GM19099 (cell line): Measurements from ENCODE around the gene FBXW8.

Source experiments
- POLR2A ChIP-seq: IDR thresholded peaks from 3 replicates; pipeline ENCODE4 v1.6.1; 2011; ENCODE audit warnings: low read depth; ENCODE audit not compliant: insufficient read length; ENCODE audit errors: extremely low read depth

Gene FBXW8

DNA sequence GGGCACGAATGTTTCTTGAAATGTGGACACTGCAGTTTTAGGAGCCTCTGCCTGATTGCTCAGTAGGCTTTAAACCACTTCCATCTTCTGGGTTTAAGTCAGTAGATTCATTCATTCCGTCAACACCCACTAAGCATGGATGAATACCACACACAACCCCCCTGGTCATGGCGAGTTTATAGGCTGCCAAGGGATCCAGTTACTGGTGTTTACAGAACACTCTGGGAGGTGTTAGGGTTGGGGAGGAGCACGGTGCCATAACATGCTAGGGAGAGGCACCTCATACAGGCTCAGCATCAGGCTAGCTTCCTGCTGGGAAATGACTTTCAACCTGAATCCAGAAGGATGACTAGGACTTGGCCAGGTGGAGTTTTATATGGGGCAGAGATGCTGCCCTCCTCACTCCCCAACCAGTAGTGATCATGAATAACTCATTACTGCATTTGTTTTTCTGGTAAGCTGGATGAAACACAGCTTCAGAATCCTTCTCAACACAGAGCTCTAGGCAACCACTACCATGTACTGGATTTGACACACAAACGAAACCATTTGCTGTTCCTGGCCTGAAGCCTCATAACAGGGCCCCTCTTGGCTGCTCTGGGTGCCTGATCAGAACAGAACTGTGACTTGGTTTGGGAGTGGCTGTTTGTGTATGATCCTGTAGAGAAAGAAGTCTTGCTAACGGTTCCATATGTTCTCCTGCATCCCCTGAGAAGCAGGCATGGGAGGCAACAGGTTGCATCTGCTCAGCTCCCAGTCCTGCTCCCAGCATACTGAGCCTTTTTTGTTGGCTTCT, 47.9 kb downstream of the FBXW8 start:
- TF ChIP-seq POLR2A, result no peak

DNA sequence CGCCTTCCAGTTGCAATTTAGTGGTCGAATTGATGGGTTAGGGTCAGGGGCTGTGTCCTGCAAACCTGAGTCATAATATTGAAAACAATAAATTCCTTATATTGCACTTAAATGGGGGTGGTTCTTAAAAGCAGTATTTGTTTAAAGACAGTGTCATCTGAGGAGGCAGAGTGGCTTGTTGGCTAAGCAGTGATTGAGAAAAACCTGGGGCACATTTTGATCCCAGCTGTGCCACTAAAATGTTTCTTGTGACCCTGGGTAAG, 48.4 kb downstream of the FBXW8 start:
- no peak for TF ChIP-seq POLR2A

DNA sequence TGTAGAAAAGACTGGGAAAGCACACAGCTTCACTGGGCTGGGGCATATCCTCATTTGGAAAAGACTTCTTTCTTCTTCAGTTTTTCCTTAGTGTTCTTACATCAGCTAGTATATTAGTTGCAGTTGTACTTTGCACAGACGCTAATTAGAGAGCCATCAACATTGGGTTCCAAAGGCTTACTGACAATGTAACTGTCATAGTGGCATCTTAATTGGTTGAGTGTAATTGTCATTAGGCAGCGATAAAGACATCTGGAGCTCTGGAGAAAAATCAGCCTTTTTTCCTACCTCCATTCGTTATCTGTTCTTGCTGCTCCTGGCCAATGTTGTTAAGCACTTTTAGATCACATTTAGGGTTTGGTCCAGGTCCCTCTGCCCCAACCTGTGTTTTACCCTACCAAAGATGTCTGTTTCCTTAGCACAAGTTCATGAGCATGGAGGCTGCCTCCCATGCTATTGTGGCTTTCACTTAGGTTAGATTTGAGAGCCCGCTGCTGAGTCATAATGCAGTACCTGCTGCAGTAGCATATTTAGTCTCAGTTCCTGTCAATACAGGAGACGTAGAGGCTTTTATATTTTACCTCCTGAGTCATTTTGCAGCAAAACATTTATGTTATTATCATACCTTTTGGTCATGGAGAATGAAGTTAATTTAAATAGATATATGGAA, 49.2 kb downstream of the FBXW8 start:
- TF ChIP-seq POLR2A, result no peak

DNA sequence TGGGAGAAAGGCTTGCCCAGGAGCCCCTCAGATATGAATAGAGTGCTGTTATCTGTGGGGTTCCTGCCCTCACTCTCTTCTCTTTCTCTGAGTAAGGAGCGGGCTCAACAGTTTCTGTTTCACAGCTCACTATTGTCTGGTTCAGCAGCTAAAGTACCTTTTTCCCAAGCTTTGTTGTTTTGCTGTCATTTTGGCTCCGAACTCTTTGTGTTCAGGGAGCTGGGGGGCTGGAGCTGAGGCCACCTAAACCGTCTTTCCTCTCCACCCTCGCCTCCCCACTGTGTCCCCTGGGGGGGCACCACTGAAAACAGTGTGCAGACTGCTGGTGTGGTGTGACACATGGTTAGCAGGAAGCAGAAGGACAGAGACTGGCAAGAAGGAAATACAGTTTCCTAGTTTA, 51.4 kb downstream of the FBXW8 start:
- TF ChIP-seq POLR2A, result no peak

DNA sequence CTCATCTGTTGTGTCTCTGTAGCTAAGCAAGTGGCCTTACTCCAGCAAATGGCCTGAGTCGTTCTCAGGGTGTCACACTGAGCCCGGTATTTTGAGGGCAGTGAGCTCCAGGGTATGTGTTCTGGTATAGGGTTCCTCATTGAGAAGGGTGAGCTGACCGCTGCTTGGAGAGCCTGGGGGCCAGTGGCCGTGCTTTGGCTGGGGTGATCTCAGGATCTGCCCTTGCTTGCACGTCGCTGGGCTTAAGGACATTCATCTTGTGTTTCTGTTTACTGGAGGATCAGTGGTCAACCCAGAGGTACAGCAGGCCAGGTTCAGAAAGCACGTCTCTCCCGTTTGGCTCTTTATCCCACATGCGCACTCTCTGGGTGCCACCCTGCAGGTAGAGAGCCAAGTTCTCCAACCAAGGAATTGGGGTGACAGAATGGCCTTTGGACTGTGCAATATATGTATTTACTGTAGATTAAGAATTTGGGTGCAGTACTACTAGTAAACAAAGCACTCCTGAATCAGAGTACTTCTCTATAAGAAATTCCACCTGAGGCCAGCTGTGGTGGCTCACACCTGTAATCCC, 52.1 kb downstream of the FBXW8 start:
- no peak for TF ChIP-seq POLR2A

DNA sequence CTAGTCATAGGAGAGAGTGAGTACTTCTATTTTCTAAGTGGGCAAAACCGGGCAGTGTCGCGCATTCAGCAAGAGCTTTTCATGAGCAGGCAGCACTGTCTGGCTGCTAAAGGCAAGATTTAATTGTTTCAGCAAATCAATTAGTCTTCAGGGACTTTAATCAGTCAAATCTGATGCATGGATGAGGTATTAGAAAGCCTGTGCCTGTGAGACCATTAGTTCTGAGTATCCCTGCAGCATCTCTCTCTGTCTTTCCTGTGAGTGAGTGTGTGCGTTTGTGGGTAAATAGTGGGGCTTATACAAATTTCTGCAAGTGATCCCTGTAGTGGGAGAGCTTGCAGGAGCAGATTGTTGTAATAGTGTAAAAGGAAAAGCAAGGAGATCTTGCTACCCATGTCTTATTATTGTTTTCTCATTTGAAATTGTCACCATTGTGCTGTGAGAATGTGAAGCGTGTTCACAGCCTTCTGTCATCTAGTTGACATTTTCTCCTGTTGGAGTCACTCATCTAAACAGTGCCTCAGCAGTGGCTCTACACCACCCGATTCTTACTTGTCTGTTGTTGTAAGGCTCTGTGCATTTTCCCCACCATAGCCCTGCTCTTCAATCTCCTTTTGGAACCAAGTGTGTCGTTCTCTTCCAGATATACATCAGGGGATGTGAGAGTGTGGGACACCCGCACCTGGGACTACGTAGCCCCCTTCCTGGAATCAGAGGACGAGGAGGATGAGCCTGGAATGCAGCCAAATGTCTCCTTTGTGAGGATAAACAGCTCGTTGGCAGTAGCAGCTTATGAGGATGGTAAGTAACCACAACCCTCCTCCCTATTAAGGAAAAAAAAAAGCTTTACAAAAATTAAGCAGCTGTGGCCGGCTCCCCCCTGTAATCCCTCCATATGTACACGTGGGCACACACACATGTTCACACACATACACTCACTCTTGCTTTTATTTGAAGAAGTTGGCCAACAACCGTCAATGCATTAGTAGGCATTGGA, 53.6 kb downstream of the FBXW8 start:
- no peak for TF ChIP-seq POLR2A

DNA sequence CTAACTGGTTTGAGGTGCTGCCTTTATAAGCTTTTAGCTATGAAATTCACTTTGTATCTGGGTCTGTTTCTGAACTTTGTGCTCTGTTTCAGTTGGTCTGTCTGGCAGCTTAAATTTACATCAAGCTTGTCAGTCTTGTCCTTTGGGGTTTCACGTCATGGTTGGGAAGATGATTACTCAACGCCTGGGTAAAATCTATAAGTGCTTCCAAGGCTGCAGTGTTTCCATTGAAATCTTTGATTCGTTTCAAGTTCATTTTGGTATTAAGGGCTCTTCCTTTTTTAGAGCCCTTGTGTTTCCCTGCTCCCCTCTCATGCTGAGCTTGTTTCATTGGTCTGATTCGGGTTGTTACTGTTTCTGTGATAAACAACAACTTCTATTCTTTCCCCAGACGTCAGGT, 58.2 kb downstream of the FBXW8 start:
- TF ChIP-seq POLR2A, result no peak

DNA sequence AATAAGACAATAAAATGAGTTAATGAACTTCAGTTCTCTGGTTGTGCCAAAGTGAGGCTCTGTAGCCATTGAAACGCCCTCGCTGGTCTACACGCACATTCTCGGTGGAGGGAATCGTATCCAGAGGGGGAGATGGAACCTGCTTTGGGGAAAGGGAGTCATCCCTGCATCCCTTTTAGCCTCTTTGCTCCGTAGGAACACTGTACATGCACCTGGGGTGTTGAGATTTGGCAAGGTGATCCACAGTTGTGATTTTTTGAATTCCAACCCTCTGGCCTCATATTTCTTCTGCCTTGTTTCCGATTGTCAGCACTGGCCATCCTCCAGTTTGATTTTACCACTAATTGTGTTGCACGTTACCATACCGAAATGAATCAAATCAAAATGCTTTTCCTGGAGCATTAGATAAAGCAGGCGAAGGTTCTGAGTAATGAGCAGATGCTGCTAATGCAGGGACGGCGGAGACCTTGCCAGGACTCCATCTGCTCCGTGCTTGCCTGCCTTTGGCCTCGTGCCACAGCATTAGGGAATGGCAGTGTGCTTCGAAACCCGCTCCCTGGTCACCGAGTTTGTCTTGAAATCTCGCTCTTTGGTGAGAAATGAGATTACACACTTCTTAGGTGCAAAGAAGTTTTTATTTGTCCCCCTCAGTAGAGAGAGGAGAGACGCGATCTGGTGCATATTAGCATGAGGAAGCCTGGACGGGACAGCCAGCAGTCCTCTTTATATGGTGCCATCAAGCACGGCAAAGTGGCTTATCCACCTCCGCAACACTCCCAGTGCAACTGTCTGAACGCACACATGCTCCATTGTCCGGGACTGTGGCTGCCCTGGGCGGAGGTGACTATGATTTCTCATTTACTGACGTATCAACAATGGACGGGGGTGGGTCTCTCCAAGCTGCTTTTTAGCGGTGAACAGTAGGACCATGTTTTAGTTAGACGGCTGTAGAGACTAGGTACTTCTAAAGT, 59.1 kb downstream of the FBXW8 start:
- TF ChIP-seq POLR2A, result no peak

DNA sequence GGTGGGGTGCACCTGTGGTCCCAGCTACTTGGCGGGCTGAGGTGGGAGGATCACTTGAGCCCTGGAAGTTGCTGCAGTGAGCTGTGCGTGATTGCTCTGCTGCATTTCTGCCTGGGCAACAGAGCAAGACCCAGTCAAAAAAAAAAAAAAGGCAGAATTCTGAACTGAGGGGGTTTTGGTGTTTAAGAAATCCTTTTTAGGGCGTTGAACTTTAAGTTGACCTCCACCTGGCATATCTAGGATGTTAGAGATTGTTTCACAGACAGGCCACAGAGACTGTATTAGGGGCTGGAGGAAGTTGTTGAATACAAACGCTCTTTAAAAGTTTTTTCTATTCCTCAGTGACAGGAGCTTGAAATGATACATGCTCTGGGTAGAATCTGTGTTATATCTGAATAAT, 60.5 kb downstream of the FBXW8 start:
- no peak for TF ChIP-seq POLR2A

DNA sequence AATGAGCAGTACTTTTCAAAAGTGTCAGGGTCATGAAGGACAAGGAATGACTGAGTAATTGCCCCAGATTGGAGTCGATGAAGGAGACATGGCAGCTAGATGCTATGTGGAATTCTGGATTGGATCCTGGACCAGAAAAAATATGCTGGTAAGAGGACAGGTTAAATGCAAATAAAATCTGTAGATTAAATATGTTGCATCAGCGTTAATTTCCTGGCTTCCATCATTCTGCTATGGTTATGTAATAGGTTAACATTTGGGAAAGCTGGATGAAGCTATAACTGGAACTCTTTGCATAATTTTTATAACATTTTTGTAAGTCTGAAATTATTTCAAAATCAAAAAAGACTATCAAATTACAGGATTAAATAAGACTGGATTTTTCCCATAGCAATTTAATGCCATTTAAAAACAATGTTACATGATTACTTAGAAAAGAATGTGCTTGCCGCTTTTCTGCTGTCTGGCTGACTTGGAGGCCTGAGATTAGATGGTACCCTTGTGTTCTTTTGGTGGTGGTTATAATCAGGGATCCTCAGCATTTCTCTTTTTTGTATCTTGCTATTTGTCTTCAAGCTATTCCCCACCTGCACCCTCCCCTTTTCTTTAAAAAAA, 65.1 kb downstream of the FBXW8 start:
- TF ChIP-seq POLR2A, result no peak

DNA sequence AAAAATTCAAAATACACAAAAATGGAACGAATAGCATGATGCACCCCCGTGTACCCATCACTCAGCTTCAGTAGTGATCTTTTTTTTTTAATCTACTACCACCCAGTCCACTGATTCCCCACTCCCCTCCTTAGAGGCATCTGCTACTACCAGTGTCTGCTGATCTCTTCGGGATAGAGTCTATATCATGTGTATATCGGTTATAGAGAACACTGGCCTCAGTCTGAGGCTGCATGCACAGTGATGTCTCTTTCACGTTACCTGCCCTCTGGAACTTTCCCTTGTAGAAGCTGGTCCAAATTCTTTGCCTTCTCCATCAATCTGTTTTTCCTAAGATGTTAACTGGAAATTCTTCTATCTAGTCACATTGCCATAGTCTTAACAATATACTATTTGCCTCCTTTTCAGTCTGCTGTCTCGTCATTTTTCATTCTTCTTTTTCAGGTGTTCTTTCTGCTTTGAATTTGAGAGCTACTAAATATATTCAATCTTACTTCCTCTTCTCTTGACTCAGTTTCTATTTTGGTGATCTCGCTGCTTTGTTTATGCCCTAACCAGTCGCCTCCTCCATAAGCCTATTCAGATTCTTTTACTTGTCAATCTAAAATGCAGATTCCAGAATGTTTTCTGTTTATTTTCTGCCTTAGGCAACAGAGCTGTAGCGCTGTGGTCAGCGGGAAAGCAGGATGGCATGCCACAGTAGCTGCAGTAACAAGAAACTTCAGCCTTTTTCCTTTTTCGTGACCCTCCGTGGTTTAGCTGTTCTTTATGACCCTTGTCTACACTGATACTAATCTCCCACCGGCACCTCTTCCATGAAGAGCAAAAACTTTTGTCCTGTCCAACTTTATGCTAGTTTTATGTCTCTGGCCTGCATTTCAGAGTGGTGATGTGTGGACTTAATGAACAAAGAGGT, 67.0 kb downstream of the FBXW8 start:
- TF ChIP-seq POLR2A, result no peak

DNA sequence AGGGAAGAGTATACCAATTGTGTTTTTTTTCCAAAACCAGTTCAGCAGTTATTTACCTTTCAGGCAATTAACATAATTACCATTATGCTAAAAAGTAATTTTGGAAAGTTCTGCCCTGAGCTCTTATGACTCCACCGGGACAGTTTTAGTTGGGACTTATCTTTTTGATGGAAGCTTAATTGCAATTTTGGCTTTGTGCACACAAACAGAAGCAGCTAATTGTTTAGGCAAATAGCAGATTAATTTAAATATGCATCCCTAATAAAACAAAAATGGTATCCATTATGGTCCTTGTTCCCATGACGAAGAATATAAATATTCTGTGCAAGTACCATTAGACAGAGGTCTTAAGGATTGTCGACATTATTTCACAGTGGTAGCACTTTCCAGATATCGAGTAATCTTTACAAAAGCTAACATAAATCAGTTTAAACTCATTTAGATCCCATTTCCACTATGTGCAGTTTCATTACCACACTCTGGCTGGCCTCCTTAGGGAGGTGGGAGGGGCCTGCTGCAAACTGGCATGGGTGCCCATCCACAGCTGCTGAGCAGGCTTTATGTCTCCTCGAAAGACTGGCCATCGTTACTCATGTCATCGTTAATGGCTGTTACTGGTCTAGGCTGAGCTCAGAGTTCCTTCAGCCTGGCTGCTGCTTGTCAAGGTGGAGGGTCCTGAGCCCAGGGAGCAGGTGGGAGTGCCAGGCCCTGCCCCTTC, 68.2 kb downstream of the FBXW8 start:
- no peak for TF ChIP-seq POLR2A
